ENCODE data around the gene ENO3.

ENO3 gene

GRCh38 chr17:4965311-4965986 is 14.5 kb downstream of the ENO3 start:
- TF ChIP-seq CTCF (IDR thresholded peaks at IDR 0.05) = no peak
- TF ChIP-seq ZFX (IDR thresholded peaks at IDR 0.05; ENCODE audit: borderline replicate concordance) = no peak
- peak overlapping the region; percentile 96; the same call in 1 of the 2 replicates for H3K27ac ChIP-seq

- no peak for TF ChIP-seq CTCF (IDR thresholded peaks at IDR 0.05)
- TF ChIP-seq ZFX (IDR thresholded peaks at IDR 0.05; ENCODE audit: borderline replicate concordance) = no peak
- H3K27ac ChIP-seq = peak overlapping the region; percentile 96
Observed at GRCh38 chr17:4966844-4967538, 16.1 kb downstream of the ENO3 start.

DNA sequence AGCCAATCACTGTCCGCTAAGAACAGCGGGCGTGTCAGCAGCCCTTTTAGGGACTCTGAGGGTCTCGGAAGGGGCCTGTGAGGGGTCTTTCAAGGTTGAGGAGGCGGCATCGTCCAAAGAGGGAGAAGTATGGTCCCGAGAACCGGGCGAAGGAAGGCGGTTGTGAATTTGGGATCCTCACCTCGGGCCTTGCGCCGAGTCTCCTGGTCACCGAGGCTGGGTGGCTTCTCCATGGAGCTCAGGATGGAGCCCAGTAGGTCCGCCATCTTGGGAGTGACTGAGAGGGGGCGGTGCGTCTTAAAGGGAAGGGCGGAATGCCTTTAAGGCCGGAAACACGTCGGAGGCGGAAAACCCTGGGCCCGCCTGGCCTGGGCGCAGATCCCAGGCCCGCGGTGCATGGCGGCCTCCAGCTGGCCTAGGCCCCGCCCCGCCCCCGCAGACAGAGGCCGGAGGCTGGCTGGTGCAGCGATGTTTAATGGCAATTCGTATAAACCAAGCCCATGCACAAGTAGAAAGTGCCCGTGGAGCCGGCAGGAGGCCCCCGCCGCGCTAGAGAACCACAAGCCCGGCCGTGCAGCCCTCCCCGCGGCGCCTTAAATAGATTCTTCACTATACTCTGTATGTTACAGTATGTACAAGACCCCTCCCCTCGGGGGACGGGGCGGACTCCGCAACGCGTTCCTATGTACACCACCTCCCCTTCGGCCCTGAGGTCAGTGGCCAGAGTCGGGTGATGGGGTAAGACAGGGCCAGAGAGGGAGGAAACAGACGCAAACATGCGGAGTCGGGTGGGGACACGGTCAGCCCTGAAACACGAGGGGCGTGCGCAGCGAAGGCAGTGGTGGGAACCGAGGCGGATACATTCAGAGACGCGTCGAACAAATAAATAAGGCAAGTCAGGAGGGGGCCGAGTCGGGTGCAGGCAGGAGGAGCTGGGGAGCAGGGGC is 16.9 kb downstream of the ENO3 start, which contains the start of gene SPAG7:
Gene SPAG7, minus strand, starts transcription at position 279 of the 947 bp plus-strand sequence. Its CDS starts 13 bp downstream, at position 266.
- TF ChIP-seq ZFX (IDR thresholded peaks at IDR 0.05; ENCODE audit: borderline replicate concordance) (no peak), CTCF (IDR thresholded peaks at IDR 0.05) (peak; percentile 10; the same call in 1 of the 2 replicates)
- peak within 1 kb of the TSS; percentile 96 for H3K27ac ChIP-seq

- peak overlapping the region; percentile 96 for H3K27ac ChIP-seq
Observed at GRCh38 chr17:4968486-4969046, 17.6 kb downstream of the ENO3 start.

GRCh38 chr17:4969047-4969550 is 18.2 kb downstream of the ENO3 start:
- peak overlapping the region; percentile 96 for H3K27ac ChIP-seq

More at GRCh38 chr17:4968486-4969046, 17.6 kb downstream of the ENO3 start:
- TF ChIP-seq ZFX (IDR thresholded peaks at IDR 0.05; ENCODE audit: borderline replicate concordance) = no peak
- TF ChIP-seq CTCF (IDR thresholded peaks at IDR 0.05) = no peak

More at GRCh38 chr17:4969047-4969550, 18.2 kb downstream of the ENO3 start:
- TF ChIP-seq CTCF (IDR thresholded peaks at IDR 0.05) (no peak), ZFX (IDR thresholded peaks at IDR 0.05; ENCODE audit: borderline replicate concordance) (no peak)

Measured in 22Rv1 (cell line).